GM21360 (cell line): ENCODE measurements around the gene ACTR1A.
"Not testable (repeated sequence)": the region's sequence is repeated elsewhere in the genome, so short reads cannot be mapped to it uniquely, and the experiment has no call there.

Experiments used
- ATAC-seq: cut with Tn5 transposase; IDR thresholded peaks from one replicate; pipeline ENCODE4 v1.9.1; 2021; ENCODE audit warnings: mild to moderate bottlenecking, moderate library complexity; ENCODE audit not compliant: unreplicated experiment

The ACTR1A gene

DNA sequence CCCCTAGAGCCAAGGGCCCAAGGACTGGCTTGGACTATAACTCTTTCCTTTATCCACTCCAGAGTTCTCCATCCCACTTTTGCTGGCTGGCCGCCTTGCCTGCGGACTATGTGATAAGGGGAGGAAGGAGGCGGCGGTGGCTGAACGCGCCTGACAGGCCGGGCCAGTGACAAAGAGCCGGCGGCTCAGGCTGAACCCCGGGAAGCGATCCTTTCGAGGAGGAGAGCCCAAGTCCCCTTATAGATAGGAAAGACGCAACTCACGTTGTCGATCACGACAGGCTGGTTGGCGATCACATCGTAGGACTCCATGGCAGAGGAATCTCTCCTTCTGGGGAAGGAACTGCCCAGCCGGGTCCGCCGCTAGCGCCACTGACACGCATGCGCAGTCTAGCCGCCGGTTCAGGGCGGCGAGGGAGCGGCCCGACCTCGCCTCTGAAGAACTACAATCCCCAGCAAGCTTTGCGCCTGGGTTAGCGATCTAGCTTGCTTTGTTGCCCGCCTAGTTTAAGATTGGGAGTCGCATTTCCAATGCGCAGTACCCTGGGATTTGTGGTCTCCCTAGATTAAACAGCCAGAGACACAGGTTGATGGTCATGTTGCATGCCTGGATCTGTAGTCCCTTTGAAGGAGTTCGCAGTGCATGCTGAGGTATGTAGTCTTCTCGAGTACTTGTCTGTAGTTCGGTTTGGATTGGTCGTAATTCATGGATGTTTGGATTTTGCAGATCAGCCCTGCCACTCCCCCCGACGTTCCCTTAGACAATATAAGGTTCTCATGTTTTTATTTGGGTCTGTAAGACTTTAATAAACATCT is at the start of gene ACTR1A:
Gene ACTR1A, minus strand, starts transcription at position 376 of the 815 bp plus-strand sequence. Its CDS starts 65 bp downstream, at position 311.
- peak; percentile 41 for ATAC-seq

DNA sequence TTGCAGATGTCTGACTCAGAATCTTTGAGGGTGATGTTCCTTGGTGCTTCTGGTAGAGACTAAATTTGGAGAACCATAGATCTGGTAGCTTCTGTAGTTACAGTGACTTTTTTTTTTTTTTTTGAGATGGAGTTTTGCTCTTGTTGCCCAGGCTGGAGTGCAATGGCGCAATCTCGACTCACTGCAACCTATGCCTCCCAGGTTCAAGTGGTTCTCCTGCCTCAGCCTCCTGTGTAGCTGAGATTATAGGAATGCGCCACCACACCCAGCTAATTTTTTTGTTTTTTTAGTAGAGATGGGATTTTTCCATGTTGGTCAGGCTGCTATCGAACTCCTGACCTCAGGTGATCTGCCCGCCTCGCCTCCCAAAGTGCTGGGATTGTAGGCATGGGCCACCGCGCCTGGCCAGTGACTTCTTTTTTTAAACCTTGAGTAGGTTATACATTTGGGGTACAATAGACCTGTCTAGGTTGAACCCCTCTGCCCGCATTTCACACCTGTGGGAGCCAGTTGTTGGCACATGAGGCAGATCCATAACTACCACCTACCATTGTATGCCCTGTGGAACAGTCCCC is 48.2 kb upstream of the ACTR1A start:
- no peak for ATAC-seq

DNA sequence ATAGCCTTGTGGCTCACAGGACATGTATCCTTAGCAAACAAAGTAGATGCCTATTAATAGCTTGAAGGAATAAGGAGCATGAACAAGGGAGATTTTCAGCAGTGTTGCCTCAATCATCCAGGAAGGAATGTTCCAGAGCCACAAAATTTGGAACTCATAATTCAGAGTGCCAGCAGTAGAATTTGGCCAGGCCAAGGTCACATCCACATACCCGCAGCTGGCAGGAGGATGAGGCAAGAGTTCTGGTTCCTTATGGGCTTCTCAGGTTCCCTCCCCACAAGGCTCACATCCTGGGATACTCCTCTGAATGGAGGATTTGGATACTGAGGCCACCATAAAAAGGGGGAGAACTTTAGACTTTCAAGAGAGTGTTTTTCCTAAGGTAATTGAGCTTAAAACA is 47.0 kb upstream of the ACTR1A start:
- ATAC-seq, result no peak

DNA sequence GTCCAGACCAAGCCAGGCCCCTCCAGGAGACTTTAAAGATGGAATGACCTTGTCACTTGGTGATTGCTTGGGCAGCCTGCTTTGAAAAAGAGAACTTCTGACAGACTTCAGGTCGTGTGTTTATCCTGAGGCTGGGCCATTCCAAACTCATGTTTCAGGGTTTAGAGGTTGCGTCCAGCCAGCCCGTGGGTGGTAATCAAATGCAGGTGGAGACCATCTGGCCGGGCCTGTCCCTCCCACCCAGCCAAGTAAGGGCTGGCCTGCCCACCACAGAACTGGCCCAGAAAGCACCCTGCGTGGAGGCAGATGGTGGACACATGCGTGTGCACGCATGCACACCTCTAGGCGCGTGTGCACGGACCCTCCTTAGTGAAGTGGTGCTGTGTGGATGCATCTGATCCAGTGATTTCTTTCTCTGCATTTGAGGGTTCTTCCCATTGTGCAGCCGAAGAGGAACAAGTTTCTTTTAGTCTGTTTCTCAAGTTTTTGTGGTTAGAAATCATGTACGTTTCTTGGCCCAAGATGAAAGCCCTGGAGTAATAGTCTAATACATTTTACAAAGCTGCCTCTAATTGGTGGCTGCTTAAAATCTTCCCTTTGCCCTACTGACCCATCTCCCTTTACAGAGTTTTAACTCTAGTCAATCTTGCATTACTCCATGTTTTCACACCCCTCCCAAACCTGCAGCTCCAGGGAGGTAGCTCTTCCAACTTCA is 44.3 kb upstream of the ACTR1A start:
- ATAC-seq, result no peak

DNA sequence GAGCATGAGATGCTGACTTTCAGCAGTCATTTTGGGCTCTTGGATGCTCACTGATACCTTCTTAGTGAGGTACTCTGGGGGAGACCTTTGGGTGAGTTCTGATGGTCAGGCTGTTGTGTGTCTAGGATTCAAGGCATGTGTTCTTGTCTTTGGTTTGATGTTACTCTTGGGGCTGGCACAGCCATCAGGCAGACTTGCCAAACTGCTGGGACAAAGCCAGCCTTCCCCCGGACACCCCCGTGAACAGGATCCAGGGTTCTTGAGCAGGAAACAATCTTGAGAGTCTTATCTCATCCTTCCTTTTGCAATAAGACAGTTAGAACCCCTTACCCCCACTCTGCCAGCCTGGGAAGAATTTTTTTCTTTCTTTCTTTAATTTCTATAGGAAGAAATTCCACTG is 43.5 kb upstream of the ACTR1A start:
- ATAC-seq, result no peak

DNA sequence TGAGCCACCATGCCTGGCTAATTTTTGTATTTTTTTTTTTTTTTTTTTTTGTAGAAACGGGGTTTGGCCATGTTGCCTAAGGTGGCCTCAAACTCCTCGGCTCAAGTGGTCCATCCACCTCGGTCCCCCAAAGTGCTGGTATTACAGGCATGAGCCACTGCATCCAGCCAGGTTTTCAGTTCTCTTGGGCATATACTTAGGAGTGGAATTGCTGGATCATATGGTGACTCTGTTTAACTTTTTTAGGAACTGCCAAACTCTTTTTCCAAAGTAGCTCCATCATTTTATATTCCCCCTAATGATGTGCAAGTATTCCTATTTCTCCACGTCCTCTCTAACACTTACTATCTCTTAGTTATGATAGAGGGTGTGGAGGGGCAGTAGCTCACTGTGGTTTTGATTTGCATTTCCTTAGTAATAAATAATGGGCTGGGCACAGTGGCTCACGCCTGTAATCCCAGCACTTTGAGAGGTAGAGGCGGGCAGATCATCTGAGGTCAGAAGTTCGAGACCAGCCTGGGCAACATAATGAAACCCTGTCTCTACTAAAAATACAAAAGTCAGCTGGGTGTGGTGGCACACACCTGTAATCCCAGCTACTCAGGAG is 42.9 kb upstream of the ACTR1A start:
- ATAC-seq, result no peak

DNA sequence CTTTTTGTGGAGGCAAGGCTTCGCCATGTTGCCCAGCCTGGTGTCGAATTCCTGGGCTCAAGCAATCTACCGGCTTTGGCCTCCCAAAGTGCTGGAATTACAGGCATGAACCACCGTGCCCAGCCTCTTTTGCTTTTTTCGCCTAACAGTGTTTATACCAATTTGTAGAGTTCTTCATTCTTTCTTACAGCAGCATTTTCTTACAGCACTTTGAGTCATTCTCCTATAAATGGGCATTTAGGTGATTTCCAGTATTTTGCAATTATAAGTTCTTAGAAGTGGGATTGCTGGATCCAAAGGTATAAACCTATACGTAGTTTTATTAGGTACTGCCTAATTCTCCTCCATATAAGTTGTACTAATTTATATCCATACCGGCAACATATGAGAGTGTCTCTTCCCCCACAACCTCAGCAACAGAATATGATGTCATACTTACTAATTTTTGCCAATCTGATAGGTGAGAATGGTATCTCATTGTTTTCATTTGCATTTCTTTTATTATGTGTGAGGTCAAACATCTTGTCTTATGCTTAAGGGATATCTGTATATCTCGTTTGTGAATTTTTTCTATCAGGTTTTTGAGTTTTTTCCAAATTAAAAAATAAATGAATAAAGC is 40.4 kb upstream of the ACTR1A start:
- ATAC-seq, result no peak

DNA sequence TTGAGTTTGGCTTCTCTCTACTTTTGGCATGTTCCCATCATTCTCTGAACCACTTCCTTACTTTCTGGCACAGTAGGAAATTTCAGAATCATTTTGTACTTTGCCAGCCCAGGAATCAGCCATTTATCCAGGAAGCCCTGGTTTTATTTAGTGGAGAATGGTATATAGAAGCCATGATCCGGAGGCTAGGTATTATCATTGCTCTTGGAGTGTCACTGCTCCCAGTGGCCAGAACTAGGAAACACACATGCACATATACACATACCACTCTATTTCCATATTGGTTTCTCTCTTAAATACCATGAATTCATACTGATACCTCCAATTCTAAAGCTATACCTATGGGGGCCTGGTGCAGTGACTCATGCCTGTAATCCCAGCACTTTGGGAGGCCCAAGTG is 37.5 kb upstream of the ACTR1A start:
- no peak for ATAC-seq

DNA sequence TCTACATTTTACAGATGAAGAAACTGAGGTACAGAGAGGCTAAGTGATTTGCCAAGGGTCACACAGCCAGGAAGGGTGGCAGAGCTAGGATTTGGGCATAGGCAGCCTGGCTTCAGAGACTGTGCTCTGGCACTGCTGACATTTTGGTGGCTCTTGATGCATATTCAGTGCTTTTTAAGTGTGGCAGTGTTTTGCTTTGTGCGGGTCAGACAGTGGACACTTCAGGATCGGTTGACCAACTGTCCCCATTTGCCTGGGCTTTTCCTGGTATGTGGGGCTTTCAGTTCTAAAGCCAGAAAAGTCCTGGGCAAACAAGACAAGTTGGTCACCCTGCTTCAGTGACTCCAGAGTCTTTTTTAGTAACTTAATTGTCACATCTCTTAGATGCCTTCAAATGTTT is 36.3 kb upstream of the ACTR1A start:
- ATAC-seq, result no peak

DNA sequence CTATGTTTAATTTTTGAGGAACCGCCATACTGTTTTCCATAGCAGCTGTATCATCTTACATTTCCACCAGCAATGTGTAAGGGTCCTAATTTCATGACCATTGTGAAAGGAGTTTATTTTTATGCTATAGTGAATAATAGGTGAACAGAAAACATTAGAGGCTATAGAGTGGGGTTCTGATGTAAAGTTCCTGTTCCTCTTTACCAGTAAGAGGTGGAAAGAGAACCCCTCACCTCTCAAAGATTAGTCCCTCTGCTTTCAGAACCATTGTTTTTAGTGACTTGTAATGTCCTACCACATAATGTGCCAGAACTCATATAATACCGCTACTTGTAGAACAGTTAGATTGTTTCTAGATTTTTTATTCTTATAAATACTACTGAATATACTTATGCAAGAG is 35.4 kb upstream of the ACTR1A start:
- ATAC-seq, result no peak

DNA sequence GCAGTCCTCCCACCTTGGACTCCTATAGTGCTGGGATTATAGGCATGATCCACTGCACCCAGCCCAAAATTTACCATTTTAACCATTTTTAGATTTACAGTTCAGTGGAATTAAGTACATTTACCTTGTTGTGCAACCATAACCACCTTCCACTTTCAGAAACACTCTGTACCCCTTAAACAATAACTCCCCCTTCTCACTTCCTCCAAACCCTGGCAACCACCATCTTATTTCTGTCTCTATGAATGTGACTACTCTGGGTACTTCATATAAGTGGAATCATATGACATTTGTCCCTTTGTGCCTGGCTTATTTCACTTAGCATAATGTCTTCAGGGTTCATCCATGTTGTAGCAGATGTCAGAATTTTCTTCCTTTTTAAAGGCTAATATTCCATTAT is 34.9 kb upstream of the ACTR1A start:
- ATAC-seq, result no peak

DNA sequence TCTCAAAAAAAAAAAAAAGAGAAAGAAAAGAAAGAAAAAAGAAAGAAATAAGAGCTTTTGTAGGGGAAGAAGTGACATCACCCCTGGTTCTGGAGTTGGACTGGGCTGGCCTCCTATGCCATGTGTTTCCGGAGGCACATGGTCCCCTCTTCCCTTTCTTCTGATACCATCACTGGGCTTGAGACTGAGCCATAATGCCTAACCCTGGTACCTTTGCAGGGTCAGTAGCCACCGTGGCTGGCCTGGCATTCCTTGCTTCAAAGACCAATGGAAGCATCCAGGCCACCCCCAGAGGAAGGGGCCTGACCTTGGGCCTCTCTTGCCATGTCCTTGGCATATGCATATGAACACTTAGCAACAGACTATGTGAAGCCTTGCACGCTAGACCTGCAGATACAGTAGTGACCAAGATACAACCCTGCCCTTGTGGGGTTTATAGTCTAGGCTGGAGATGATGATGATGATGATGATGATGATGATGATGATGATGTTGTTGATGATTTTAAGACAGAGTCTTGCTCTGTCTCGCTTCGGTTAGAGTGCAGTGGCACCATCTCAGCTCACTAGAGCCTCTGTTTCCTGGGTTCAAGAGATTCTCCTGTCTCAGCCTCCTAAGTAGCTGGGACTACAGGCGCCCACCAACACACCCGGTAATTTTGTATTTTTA is 33.1 kb upstream of the ACTR1A start:
- ATAC-seq, result no peak

DNA sequence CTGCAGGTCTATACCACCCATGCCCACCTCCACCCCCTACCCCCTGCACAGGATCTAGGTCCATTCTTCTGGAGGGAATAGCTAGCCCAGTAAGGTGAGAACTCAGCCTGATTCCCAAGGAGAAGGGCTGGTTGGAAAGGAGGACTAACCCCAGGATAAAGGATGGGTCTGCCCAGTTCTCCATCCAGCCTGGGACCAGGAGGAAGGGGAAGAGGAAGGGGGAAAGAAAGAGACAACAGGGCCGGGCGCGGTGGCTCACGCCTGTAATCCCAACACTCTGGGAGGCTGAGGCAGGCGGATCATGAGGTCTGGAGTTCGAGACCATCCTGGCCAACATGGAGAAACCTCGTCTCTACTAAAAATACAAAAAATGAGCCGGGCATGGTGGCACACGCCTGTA is 32.5 kb upstream of the ACTR1A start:
- not testable (repeated sequence) for ATAC-seq

DNA sequence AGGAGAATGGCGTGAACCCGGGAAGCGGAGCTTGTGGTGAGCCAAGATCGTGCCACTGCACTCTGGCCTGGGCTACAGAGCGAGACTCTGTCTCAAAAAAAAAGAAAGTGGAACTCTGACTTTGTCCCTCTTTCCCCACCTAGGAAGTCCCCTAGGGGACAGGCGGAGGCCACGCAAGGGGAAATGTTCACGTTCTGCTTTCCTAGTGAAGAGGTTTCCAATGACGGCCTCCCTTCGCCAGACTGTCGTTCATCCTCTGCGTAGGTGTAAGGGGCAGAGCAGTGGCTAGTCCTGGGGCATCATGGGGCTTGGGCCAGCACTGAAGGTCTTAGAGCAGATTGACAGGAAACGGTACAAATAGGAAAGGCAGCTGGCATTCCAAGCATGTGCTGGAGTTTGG is 31.8 kb upstream of the ACTR1A start:
- no peak for ATAC-seq

DNA sequence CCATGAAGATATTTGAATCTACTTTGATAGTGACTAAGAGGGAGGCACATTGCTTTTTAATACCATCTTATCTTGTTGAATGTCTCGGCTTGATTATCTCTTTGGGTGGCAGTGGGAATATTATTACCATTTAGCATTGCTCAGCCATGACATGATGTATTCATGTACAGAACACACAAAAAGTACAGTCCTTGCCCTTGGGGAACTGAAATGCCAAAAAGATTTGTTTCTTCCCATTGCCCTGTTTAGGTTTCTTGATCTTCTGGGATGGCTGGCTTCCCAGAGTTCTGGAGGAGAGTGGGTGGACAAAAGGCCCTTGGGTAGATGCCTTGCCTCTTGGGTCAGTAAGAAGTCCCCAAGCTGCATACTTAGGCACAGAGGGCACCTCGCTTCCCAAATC is 25.0 kb upstream of the ACTR1A start:
- no peak for ATAC-seq

DNA sequence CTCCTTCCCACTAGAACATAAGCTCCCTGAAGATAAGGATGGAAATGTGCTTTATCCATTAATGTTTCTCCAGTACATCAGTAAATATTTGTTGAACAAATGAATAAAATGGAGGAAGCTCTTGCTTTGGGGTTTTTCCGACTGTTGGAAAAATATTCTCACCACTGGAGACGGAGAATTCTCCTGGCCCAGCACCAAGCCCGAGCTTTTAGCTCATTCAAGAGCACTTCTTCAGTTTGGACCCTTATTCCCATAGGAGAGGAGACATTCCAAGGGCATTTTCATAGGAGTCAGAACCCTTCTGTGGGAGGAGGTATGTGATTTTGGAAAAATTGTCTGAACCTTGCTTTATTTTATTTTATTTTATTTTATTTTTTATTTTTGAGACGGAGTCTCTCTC is 22.2 kb upstream of the ACTR1A start:
- ATAC-seq, result no peak

DNA sequence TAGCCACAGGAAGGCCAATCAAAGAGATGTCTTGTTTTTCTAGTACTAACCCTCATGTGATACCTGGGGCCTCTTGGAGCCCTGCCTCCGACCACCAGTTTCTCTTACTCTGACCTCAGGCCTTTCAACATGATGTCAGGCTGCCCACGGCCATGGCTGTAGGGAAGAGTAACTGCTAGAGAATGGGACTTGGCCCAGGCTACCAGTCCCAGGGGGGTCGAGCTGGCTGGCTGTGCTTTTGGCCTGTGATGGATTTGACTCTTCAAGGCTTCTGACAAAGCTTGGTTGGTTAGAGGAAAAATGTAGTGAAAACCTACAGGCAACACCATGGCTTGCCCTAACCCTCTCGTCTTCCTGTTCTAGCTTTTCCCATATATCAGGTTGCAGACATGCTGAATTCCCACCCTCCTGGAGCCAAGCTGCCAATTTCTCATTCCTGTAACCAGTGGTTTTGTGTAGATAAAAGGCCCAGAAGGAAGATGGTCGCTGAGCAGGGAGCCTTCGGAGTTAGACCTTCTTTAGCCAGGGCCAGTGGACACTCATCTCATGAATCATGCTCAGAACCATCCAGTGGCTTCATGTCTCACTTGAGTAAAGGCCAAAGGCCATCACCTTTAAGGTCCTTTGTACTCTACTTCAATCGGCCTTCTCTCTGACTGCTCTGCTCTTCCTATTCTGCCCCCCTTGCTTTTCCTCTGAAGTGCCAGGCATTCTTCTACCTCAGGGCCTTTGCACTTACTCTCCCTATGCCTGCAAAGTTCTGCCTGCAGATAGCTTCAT is 20.9 kb upstream of the ACTR1A start:
- ATAC-seq, result no peak

DNA sequence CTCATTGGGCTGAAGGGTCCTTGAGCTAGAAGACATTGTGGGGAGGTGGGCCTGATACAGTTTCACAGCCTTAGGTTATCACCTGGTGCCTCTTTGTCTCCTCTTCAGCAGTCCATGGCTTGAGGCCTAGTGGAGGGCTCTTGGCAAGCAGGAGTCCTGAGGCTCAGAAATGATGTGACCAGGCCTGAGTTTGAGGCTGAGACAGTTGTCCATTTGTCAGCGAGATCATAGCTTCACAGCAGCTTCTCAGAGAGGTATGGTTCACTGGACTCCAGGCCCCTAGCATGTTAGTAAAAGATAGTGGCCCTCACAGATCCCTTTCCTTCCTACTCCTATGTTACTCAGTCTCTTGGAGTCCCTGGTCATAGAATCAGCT is 20.4 kb upstream of the ACTR1A start:
- no peak for ATAC-seq

DNA sequence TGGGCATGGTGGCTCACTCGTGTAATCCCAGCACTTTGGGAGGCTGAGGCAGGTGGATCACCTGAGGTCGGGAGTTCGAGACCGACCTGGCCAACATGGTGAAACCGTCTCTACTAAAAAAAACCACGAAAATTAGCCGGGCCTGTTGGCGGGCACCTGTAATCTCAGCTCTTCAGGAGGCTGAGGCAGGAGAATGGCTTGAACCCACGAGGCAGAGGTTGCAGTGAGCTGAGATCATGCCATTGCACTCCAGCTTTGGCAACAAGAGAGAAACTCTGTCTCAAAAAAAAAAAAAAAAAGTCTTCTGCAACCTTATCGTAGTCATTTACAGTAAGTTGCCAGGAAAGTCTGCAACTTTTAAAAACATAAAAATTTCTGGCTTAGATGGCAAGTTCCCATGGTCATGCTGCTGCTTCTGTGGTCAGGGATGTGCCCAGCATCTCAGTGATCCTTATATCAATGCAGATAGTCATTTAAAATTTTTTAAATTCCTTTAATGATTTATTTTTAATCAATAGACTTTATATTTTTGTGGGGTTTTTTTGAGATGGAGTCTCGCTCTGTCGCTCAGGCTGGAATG is 16.8 kb upstream of the ACTR1A start:
- ATAC-seq, result no peak

DNA sequence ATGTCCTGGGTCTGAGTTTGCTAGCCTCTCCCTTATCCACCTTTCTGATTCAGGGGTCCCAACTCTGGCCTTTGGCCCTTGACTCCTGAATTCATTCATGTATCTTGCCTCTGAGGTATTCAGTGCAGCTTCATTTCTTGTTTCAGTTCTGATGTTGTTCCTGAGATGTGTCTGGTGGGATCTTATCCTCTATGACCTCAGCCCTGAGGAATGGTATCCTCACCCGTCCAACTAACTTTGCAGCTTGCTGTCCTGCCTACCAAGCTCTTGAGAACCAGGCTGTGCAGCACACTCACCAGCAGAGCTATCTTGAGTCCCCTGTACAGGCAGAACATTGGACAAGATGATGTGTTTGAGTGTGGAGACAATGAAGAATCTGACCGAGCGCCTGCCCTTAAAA is 15.0 kb upstream of the ACTR1A start:
- ATAC-seq, result no peak
